ENCODE measurements around the gene KCNIP1.

- TF ChIP-seq, protein P1, sequence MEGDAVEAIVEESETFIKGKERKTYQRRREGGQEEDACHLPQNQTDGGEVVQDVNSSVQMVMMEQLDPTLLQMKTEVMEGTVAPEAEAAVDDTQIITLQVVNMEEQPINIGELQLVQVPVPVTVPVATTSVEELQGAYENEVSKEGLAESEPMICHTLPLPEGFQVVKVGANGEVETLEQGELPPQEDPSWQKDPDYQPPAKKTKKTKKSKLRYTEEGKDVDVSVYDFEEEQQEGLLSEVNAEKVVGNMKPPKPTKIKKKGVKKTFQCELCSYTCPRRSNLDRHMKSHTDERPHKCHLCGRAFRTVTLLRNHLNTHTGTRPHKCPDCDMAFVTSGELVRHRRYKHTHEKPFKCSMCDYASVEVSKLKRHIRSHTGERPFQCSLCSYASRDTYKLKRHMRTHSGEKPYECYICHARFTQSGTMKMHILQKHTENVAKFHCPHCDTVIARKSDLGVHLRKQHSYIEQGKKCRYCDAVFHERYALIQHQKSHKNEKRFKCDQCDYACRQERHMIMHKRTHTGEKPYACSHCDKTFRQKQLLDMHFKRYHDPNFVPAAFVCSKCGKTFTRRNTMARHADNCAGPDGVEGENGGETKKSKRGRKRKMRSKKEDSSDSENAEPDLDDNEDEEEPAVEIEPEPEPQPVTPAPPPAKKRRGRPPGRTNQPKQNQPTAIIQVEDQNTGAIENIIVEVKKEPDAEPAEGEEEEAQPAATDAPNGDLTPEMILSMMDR (optimal IDR thresholded peaks at IDR 0.05 in 1 of 3, IDR thresholded peaks at IDR 0.05 in 1 of 3, conservative IDR thresholded peaks at IDR 0.05 in 1 of 3; ENCODE audit: extremely low read depth in 1 of 3, insufficient read depth in 2 of 3, low read length in 3 of 3) = no peak
- TF ChIP-seq EZH2 (IDR thresholded peaks at IDR 0.05; ENCODE audit: low read length) = no peak
These were observed 241.8 kb downstream of the KCNIP1 start for GRCh38 chr5:170745481-170746071.

Measured in keratinocyte (primary cell).